ENCODE data around the gene LMBR1L. TPM values are rescaled to one million over a fixed set of nuclear protein-coding genes. Genes with fewer than 3 reads are reported as not detected.

Gene LMBR1L
- total RNA-seq, 1 experiment from 2014 or later: 26.4 TPM

GRCh38 chr12:49059299-49060171 lies 51.1 kb downstream of the LMBR1L start:
- Mint-ChIP-seq H3K36me3 (ENCODE audit: insufficient read depth, unreplicated experiment) (peaks cover 42% of the 10 kb centered on the region), H3K9me3 (ENCODE audit: low read depth, unreplicated experiment) (no peaks in the 10 kb centered on the region), H3K4me1 (ENCODE audit: low read depth, unreplicated experiment) (peaks cover 32% of the 10 kb centered on the region), H3K27me3 (ENCODE audit: unreplicated experiment) (no peaks in the 10 kb centered on the region), H3K4me3 (ENCODE audit: low read depth, unreplicated experiment) (peak overlapping the region; percentile 79), H3K27ac (ENCODE audit: unreplicated experiment) (peak overlapping the region; percentile 77)
- BruUV-seq (replicated peaks): TSS peak; percentile 20
- no peak for TF ChIP-seq CTCF (IDR thresholded peaks at IDR 0.05; ENCODE audit: unreplicated experiment)
- CTCF ChIA-PET: interaction anchor here (1.0 kb wide), 1 partner anchor 61 kb away, joined by 3 read pairs; no protein-coding TSS in a partner anchor
- intact Hi-C loops (cut with micrococcal nuclease; ENCODE audit: unreplicated experiment): no loop called here
- peak; percentile 13 for DNase-seq

GRCh38 chr12:49059045-49059298 lies 51.7 kb downstream of the LMBR1L start:
- TF ChIP-seq CTCF (IDR thresholded peaks at IDR 0.05; ENCODE audit: unreplicated experiment): no peak
- intact Hi-C loops (cut with micrococcal nuclease; ENCODE audit: unreplicated experiment): no loop called here
- H3K4me3 Mint-ChIP-seq (ENCODE audit: low read depth, unreplicated experiment): peak overlapping the region; percentile 79
- no peaks in the 10 kb centered on the region for H3K9me3 Mint-ChIP-seq (ENCODE audit: low read depth, unreplicated experiment)
- peak overlapping the region; percentile 77 for H3K27ac Mint-ChIP-seq (ENCODE audit: unreplicated experiment)
- BruUV-seq (replicated peaks): no TSS peak
- H3K36me3 Mint-ChIP-seq (ENCODE audit: insufficient read depth, unreplicated experiment): peaks cover 42% of the 10 kb centered on the region
- CTCF ChIA-PET: interaction anchor here (1.0 kb wide), 1 partner anchor 62 kb away, joined by 3 read pairs; no protein-coding TSS in a partner anchor
- DNase-seq: no peak
- no peaks in the 10 kb centered on the region for H3K27me3 Mint-ChIP-seq (ENCODE audit: unreplicated experiment)
- H3K4me1 Mint-ChIP-seq (ENCODE audit: low read depth, unreplicated experiment): peaks cover 27% of the 10 kb centered on the region

- H3K27me3 Mint-ChIP-seq (ENCODE audit: unreplicated experiment): no peaks in the 10 kb centered on the region
- TF ChIP-seq CTCF (IDR thresholded peaks at IDR 0.05; ENCODE audit: unreplicated experiment): no peak
- peak overlapping the region; percentile 79 for H3K4me3 Mint-ChIP-seq (ENCODE audit: low read depth, unreplicated experiment)
- intact Hi-C loops (cut with micrococcal nuclease; ENCODE audit: unreplicated experiment): no loop called here
- no peaks in the 10 kb centered on the region for H3K9me3 Mint-ChIP-seq (ENCODE audit: low read depth, unreplicated experiment)
- CTCF ChIA-PET: interaction anchor here (1.0 kb wide), 1 partner anchor 62 kb away, joined by 3 read pairs; no protein-coding TSS in a partner anchor
- H3K36me3 Mint-ChIP-seq (ENCODE audit: insufficient read depth, unreplicated experiment): peaks cover 42% of the 10 kb centered on the region
- H3K27ac Mint-ChIP-seq (ENCODE audit: unreplicated experiment): peak overlapping the region; percentile 77
- BruUV-seq (replicated peaks): no TSS peak
- DNase-seq: no peak
- peaks cover 23% of the 10 kb centered on the region for H3K4me1 Mint-ChIP-seq (ENCODE audit: low read depth, unreplicated experiment)
Observed at GRCh38 chr12:49058366-49059044, 52.1 kb downstream of the LMBR1L start.

GRCh38 chr12:49057888-49058287 lies 52.8 kb downstream of the LMBR1L start:
- BruUV-seq (replicated peaks): no TSS peak
- Mint-ChIP-seq H3K4me1 (ENCODE audit: low read depth, unreplicated experiment) (peaks cover 23% of the 10 kb centered on the region), H3K9me3 (ENCODE audit: low read depth, unreplicated experiment) (no peaks in the 10 kb centered on the region), H3K27me3 (ENCODE audit: unreplicated experiment) (no peaks in the 10 kb centered on the region), H3K27ac (ENCODE audit: unreplicated experiment) (no peak overlapping the region), H3K4me3 (ENCODE audit: low read depth, unreplicated experiment) (peak overlapping the region; percentile 79), H3K36me3 (ENCODE audit: insufficient read depth, unreplicated experiment) (peaks cover 46% of the 10 kb centered on the region)
- DNase-seq: no peak
- no peak for TF ChIP-seq CTCF (IDR thresholded peaks at IDR 0.05; ENCODE audit: unreplicated experiment)
- intact Hi-C loops (cut with micrococcal nuclease; ENCODE audit: unreplicated experiment): no loop called here
- CTCF ChIA-PET: no interaction called here
